ENCODE measurements around the gene SLC6A13.

SLC6A13 gene

DNA sequence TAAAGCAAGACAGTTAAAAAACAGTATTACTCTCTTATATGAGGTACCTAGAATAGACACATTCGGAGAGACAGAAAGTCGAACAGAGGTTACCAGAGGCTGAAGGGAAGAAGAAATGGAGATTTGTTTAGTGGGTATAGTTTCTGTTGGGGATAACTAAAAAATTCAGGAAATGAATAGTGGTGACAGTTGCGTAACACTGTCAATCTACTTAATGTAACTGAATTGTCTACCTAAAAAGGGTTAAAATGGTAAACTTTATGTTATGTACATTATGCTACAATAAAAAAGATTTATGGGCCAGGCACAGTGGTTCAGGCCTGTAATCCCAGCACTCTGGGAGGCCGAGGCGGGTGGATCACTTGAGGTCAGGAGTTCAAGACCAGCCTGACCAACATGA, 30.6 kb upstream of the SLC6A13 start:
- Histone ChIP-seq H3K27ac (no peak overlapping the region), H3K4me3 (no peak overlapping the region)
- DNase-seq (ENCODE audit: low spot score), result no peak
- TF ChIP-seq, protein P1, sequence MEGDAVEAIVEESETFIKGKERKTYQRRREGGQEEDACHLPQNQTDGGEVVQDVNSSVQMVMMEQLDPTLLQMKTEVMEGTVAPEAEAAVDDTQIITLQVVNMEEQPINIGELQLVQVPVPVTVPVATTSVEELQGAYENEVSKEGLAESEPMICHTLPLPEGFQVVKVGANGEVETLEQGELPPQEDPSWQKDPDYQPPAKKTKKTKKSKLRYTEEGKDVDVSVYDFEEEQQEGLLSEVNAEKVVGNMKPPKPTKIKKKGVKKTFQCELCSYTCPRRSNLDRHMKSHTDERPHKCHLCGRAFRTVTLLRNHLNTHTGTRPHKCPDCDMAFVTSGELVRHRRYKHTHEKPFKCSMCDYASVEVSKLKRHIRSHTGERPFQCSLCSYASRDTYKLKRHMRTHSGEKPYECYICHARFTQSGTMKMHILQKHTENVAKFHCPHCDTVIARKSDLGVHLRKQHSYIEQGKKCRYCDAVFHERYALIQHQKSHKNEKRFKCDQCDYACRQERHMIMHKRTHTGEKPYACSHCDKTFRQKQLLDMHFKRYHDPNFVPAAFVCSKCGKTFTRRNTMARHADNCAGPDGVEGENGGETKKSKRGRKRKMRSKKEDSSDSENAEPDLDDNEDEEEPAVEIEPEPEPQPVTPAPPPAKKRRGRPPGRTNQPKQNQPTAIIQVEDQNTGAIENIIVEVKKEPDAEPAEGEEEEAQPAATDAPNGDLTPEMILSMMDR (IDR thresholded peaks at IDR 0.05), result no peak

DNA sequence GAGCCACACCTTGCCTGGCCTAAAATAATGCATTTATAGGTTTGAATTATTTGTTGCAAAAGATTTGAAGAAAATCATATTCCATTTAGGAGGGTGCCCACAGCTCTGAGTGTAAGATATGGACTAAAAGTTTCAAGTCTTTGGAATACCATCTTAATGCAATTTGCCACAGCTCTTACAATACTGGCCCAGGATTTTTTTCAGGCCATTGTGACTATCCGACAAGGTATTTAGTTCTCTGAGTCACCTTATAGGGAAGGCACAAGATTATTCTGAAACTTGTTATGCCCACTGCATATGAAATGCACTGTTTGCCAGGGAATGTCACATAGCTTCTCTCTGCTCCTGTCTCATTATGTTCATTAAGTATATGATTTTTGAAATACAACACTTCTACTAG, 29.6 kb upstream of the SLC6A13 start:
- Histone ChIP-seq H3K4me3 (no peak overlapping the region), H3K27ac (no peak overlapping the region)
- no peak for DNase-seq (ENCODE audit: low spot score)
- TF ChIP-seq, protein P1 (IDR thresholded peaks at IDR 0.05), result no peak

DNA sequence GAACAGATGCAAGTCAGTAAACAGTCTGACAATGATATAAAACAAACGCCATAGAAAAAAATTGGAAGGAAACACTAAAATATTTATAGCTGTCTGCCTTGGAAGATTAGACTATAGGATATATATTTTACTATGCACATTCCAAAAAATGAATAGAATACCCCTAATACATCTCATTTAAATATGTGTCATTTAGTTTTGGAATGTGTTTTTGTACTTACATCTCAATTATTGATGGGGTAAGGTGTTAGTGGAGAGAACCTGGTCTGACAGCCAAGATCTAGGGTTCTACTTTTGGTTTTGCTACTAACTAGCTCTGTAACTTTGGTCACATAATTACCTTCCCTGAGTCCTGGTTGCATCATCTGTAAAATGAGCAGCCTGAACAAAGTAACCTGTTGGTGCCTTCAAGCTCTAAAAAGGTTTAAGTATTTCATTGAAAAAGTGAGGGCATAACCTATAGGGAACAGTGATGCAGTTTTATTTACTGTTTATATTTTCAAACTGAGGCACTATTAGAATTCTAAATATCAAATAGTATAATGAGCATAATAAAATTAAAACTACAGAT, 28.6 kb upstream of the SLC6A13 start:
- TF ChIP-seq, protein P1 (IDR thresholded peaks at IDR 0.05), result no peak
- H3K4me3 ChIP-seq, result no peak overlapping the region
- H3K27ac ChIP-seq, result no peak overlapping the region
- DNase-seq (ENCODE audit: low spot score), result no peak

DNA sequence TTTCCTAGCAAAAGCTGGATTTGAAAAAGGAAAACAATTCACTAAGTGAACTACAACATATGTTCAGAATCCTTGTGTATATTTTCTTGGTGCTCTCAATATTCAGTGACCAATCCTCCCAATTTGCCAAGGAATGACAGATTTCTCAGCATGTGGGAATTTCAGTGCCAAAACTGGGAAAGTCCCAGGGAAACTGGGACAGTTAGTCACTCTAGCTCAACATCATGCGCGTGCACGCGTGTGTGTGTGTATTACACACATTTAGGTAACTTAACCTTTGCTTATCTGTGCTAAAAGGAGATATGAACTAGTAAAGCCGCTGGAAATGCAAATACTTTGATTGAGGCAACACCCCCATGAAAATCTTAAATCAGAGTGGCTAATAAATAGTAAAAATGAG, 26.1 kb upstream of the SLC6A13 start:
- DNase-seq (ENCODE audit: low spot score), result no peak

DNA sequence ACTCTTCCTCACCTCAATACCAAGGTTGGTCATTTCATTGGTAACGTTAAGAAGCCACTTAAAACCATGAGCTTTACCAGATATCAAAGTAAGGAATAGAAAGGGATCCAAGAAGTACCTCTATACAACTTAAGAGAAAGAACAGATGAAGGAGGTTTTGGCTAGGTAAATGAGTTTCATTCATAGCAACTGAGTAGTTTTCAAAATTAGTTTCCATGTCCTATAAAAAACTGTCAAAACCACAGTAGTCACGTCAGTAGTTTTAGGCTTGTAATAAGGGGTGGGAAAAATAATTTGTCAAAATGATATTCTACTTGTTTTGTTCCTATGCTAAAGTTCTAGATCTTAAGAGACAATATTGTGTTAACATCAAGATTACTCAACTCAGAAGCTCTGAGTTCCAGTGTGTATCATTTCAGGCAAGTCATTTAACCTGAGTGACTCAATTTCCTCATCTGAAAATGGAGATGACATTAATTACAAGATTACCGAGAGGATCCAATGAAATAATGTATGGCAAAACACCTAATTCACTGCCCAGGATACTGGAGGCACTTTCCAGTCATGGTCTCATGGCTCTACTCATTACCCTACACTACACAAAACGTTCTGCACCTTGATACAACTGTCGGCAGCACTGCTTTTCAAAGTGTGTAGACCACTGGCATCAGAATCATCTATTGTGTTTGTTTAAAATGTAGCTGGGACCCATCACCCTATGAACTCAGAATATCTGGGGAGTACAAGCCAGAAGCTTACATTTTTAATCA, 24.1 kb upstream of the SLC6A13 start:
- TF ChIP-seq, protein P1 (IDR thresholded peaks at IDR 0.05), result no peak
- no peak overlapping the region for H3K4me3 ChIP-seq
- DNase-seq (ENCODE audit: low spot score), result no peak
- H3K27ac ChIP-seq, result no peak overlapping the region

More for the DNA sequence above, 26.1 kb upstream of the SLC6A13 start:
- TF ChIP-seq, protein P1 (IDR thresholded peaks at IDR 0.05), result no peak
- H3K4me3 ChIP-seq, result no peak overlapping the region
- H3K27ac ChIP-seq, result no peak overlapping the region

DNA sequence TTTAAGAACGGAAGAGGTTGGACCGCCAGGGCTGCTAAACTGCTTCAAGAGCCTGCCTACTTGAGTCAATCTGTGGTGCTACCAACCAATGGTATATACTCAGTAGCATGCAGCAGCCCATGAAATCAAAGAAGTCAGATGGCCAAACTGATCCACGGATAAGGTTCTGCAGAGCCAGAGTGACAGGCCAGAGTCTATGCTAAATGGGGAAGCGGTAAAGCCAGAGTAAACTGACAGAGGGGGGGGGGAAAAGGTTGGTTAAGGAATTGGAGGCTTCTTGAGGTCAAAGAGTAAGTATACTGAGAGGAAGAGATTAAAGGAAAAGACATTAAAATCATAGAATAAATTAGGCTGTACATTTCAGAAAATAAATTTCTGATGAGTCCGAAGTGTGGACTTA, 15.4 kb upstream of the SLC6A13 start:
- H3K27ac ChIP-seq, result no peak overlapping the region
- no peak for DNase-seq (ENCODE audit: low spot score)
- TF ChIP-seq, protein P1 (IDR thresholded peaks at IDR 0.05), result no peak
- no peak overlapping the region for H3K4me3 ChIP-seq

DNA sequence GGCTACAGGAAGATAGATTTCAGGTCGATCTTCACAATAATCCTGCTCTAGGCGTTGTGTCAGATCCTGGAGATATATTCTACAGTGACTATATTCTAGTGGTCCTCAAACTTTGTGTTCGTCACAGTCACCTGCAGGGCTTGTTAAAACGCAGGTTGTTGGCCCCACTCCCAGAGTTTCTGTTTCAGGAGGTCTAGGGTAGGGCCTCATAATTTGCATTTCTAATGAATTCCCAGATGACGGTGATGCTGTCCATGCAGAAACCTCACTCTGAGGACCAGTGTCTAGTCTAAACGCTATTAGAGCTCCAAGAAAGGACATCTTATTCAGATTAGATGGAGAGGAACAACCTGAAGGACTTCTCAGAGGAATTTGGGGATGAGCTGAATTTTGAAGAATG, 13.2 kb upstream of the SLC6A13 start:
- Histone ChIP-seq H3K27ac (no peak overlapping the region), H3K4me3 (no peak overlapping the region)
- no peak for DNase-seq (ENCODE audit: low spot score)
- TF ChIP-seq, protein P1 (IDR thresholded peaks at IDR 0.05), result no peak

All from coronary artery (tissue), 2 donors.